T-helper 9 cell (primary cell): ENCODE measurements around the gene SLC47A1.
"Not testable (repeated sequence)": the region's sequence is repeated elsewhere in the genome, so short reads cannot be mapped to it uniquely, and the experiment has no call there.

ENCODE experiments used
- DNase-seq: peaks from one replicate; pipeline ENCODE4 v3.0.0-alpha.2; 2020

Gene SLC47A1

GRCh38 chr17:19523690-19524089, 10.0 kb upstream of the SLC47A1 start:
- DNase-seq, result no peak

GRCh38 chr17:19526950-19527349, 6.7 kb upstream of the SLC47A1 start:
- DNase-seq, result not testable (repeated sequence)

GRCh38 chr17:19531780-19532501, 1.7 kb upstream of the SLC47A1 start:
- no peak for DNase-seq

- DNase-seq, result no peak
Measured at GRCh38 chr17:19533036-19533717, 477 bp upstream of the SLC47A1 start.

- no peak for DNase-seq
Measured at GRCh38 chr17:19534562-19535149, 1.0 kb downstream of the SLC47A1 start.

GRCh38 chr17:19537111-19537510, 3.5 kb downstream of the SLC47A1 start:
- no peak for DNase-seq

- no peak for DNase-seq
Measured at GRCh38 chr17:19538095-19539039, 4.7 kb downstream of the SLC47A1 start.

- DNase-seq, result no peak
Measured at GRCh38 chr17:19539040-19539399, 5.4 kb downstream of the SLC47A1 start.

GRCh38 chr17:19539841-19540311, 6.2 kb downstream of the SLC47A1 start:
- DNase-seq, result no peak

- no peak for DNase-seq
Measured at GRCh38 chr17:19540706-19541370, 7.2 kb downstream of the SLC47A1 start.

- no peak for DNase-seq
Measured at GRCh38 chr17:19541445-19541844, 7.8 kb downstream of the SLC47A1 start.

- DNase-seq, result no peak
Measured at GRCh38 chr17:19542247-19542646, 8.6 kb downstream of the SLC47A1 start.

GRCh38 chr17:19544366-19544765, 10.7 kb downstream of the SLC47A1 start:
- DNase-seq, result no peak

GRCh38 chr17:19546289-19547065, 12.8 kb downstream of the SLC47A1 start:
- DNase-seq, result no peak

GRCh38 chr17:19549746-19550623, 16.3 kb downstream of the SLC47A1 start:
- DNase-seq, result no peak

- DNase-seq, result no peak
Measured at GRCh38 chr17:19551165-19551564, 17.5 kb downstream of the SLC47A1 start.

GRCh38 chr17:19551591-19552148, 18.0 kb downstream of the SLC47A1 start:
- no peak for DNase-seq

- no peak for DNase-seq
Measured at GRCh38 chr17:19553036-19553435, 19.4 kb downstream of the SLC47A1 start.

- no peak for DNase-seq
Measured at GRCh38 chr17:19554393-19554792, 20.7 kb downstream of the SLC47A1 start.

- no peak for DNase-seq
Measured at GRCh38 chr17:19555746-19556145, 22.1 kb downstream of the SLC47A1 start.
